Measurements from ENCODE around the gene FRMD7.
"Not testable (repeated sequence)": the region's sequence is repeated elsewhere in the genome, so short reads cannot be mapped to it uniquely, and the experiment has no call there.

Gene FRMD7, protein sequence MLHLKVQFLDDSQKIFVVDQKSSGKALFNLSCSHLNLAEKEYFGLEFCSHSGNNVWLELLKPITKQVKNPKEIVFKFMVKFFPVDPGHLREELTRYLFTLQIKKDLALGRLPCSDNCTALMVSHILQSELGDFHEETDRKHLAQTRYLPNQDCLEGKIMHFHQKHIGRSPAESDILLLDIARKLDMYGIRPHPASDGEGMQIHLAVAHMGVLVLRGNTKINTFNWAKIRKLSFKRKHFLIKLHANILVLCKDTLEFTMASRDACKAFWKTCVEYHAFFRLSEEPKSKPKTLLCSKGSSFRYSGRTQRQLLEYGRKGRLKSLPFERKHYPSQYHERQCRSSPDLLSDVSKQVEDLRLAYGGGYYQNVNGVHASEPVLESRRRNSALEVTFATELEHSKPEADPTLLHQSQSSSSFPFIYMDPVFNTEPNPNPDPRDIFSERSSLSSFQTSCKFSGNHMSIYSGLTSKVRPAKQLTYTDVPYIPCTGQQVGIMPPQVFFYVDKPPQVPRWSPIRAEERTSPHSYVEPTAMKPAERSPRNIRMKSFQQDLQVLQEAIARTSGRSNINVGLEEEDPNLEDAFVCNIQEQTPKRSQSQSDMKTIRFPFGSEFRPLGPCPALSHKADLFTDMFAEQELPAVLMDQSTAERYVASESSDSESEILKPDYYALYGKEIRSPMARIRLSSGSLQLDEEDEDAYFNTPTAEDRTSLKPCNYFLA
- total RNA-seq: 0 reads per million in 2 donors

DNA sequence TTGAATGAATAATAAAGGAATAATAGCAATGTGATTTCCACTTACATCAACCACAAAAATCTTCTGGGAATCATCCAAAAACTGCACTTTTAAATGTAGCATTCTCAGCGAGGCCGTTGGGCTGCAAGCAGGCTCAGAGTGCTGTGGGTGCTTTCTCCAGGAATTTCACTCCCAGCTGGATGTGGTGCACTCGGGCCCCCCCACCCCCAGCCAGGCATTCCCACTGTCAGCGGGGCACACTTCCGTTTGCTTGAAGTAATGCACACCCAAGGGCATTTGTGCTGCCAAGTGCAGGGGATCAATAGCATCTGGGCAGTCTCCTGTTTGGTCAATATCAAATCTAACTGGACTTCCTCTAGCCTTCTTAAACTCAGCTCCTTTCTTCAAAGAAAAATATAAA lies at the start of gene FRMD7:
TSS of gene FRMD7 (minus strand) at position 278 of the 400 bp plus-strand sequence. CDS start at position 102, 176 bp downstream.
- DNase-seq: no peak

- DNase-seq: no peak
Observed at GRCh38 chrX:132173647-132174046, 45.8 kb upstream of the FRMD7 start.

GRCh38 chrX:132171881-132172280 lies 44.1 kb upstream of the FRMD7 start:
- DNase-seq: no peak

DNA sequence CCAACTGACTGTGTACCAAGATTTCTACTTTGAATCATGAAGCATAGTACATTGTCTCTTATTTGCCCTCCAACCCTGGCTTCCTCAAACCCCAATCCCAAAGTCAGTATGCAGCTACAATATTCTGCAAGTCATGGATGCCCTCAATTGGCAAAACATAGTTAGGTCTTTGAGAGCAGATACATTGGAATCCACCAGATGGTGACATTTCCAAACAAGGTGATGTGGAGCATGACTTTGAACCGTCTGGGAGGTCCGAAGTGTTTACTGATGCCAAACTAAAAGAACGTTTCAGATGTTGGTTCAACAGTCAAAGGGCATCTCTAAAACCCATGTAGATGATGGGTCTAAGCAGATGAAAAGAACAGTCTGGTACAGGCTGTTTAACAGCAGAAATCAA lies 43.7 kb upstream of the FRMD7 start:
- DNase-seq: peak in 1 of 5 experiments; percentile 5

GRCh38 chrX:132169554-132169953 lies 41.7 kb upstream of the FRMD7 start:
- DNase-seq: no peak

DNA sequence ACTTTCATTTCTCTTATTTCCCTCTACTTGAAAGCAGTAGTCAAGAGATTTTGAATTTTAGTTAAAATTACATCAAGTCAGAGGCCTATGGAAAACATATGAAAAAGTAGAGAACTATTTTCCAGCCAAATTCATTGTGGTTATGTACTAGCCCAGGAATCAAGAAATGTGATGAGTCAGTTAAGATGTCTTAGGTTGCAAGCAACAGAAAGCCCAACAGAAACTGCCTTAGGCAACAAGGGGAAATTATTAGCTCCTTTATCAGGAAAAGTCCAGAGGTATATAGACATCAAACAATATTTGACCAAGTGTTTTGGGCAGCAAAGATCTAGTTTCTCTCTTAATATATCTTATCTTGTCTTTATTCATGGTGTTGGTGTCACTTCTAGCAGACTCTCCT lies 37.8 kb upstream of the FRMD7 start:
- DNase-seq: no peak

- no peak for DNase-seq
Observed at GRCh38 chrX:132165005-132165404, 37.2 kb upstream of the FRMD7 start.

GRCh38 chrX:132163094-132163493 lies 35.3 kb upstream of the FRMD7 start:
- DNase-seq: not testable (repeated sequence)

DNA sequence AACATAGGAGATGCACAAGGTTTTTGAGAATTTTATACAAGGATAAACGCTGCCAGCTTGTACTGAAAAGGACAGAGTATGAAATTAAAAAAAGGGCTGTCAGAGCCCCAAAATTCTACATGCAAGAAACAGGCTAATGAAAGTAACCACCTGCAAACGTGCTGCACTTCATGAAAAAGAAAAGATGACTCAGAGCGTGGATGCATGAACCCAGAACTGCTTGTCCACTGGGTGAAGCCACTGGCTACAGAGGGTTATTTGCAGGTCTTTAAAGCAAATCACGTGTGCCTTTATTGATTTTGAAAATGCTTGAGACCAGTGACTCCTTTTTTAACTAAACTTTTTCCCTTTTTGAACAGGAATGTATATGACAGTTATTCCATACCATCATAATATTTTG lies 25.3 kb upstream of the FRMD7 start:
- no peak for DNase-seq

DNA sequence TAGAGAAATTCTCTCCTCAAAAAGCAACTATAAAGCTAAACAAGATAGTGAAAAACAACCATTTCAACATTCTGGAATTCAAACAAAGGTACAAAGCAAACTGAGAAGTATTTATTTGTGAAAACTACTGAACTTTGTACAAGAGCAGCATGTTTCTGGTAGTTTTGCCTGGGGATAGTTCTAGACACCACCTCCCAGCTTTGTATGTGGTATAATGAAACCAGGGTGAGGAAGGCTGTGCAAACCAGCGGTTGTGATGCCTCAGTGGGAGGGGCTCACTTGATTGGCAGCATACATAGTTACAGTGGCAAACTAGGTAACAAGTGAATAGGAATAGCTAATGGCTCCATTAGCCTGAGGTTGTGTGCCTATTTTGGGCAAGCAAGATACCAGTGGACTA lies 18.6 kb upstream of the FRMD7 start:
- peak in 1 of 5 experiments; percentile 1 for DNase-seq

DNA sequence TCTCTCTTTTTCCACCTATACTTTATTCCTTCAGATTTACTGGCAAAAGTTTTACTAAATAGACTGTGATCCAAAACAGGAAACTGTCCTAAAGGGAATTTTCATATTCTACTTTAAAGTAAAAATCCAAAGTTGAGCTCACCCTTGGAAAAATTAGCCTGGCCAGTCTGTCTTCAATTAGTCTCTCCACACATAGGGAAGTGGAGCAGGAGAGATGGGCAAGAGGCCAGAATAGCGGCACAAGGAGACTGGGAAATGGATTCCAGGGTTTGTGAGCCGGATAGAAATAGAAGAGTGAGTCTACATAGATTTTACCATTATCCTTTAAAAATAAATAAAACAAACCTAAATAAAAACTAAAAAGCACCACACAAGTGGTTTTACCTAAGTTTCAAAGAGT lies 16.2 kb upstream of the FRMD7 start:
- DNase-seq: no peak

DNA sequence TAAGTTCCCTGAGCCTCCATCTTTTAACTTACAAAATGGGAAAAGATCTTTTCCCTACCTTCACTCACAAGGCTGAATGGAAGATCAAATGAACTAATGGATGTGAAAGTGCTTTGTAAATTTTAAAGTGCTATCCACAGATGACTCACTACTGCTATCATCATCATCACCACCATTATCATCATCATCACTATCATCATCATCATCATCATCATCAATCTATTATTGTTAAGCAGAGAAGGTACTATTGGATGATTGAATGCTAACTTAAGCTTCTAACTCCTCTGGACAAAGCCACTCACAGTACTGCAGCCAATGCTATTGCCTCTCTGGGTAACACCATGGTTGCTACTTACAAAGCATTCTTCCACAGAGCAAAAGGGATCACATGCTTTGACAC lies 1.9 kb downstream of the FRMD7 start:
- no peak for DNase-seq

GRCh38 chrX:132120913-132121312 lies 6.9 kb downstream of the FRMD7 start:
- no peak for DNase-seq

DNA sequence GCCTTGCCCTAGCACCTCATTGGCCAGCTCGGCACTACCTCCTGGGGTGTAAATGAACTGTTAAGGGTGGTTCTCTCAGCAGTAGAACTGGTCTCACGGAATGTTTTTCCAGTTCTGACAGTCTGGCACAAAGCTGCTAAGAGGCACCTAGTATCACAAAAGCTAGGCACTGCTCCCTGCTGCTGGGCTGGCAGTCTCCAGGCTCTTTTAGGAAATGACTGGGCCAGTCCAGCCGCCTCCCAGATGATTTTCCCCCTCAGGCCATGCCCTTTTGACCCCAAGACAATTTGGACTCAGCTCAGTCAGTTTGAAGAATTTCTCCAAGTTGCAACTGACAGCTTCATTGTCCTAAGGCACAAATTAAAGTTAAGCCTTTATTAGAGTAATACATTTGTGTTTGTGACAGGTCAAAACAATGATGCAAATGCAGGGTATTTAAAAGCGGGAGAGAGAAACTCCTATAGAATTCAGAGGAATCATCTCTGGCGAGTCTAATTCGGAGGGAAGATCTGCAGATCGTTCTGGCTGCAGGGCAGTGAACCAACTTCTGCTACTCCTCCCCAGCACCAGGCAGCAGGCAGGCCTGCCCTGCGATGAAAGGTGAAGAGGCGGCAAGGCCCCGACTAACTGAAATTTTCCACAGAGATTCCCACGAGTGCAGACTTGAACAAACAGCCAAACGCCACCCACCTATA lies 7.9 kb downstream of the FRMD7 start:
- DNase-seq: no peak

DNA sequence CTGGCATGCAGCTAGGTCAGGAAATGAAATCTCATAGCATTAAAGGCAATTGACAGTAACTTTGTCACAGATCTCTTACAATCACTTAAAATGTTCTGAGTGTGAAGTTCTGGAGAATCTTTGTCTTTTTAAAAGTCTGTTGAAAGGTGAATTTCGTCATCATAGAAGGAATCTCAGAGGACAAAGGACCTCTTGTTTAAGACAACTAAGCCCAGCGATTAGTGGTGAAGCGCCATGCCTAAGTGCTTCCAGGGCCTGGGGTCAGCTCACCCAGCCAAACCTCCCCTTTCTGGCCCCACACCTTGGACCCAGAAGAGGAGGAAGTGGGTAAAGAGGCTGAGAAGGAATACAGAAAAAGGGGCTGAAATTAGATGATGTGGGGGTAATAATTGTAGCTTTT lies 8.5 kb downstream of the FRMD7 start:
- DNase-seq: no peak

DNA sequence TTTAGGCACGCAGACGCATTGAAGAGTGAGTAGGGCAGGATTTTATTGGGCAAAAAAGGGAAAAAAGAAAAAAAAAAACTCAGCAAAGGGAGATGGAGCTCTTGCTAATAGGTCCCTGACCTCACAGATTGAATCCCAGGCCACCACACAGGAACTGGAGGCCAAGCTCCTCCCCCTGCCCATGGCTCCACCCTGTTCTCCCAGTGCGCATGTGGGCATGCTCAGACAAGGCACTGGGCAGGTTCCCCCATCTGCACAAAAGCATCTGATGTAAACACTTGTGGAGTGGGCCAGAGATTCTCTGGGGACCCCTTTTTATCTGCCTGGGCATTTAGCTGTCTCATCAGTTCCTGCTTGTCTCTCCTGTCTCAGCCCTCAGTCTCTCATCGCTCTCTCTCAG lies 9.5 kb downstream of the FRMD7 start:
- no peak for DNase-seq

DNA sequence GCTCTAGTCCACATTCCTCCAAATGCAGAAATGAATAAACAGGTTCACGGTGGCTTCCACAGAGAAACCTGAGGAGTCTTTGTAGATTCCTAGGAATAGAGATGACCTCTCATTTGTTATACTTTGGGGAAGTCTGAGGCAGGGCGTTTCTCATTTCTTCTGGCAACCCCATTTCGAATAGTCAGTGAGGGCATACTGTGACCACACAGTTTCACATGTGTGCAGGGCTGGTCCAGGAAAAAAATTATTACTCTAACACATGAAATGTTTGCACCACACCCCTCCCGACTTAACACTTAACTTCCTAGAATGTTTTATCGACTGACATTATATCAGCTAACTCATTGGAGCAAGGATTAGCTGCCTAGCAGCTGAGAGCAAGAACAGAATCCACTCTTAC lies 12.0 kb downstream of the FRMD7 start:
- no peak for DNase-seq

DNA sequence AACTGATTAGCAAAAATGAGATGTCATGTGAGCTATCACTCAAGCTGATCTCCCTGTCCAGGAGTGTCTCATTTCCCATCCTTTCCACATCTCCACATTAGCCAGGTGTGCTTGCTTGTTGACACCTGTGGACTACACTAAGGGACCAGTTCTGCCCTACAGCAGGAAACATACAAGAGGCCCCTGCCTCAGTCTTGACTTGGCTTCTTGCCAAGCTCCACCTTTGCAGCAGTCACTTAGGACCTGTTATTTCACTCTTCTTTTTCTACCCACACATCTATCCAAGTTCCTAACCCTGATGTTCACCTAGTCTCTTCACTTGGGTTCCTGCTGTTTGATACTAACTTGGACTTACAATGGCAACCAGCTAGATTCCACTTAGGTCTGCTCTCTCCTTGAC lies 13.2 kb downstream of the FRMD7 start:
- DNase-seq: no peak

DNA sequence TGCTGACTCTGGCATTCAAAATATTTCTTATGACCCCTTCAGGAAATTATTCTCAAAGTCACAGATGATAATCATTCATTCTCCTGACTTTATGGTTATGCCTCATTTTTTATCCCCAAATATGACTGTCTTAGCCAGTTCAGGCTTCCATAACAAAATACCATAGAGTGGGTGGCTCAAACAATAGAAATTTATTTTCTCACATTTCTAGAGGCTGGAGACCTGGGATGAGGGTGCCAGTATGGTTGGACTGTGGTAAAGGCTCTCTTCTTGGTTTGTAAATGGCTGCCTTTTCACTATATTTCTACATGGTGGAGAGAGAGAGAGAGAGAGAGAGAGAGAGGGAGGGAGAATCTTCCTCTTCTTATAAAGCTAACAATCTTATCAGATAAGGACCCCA lies 20.5 kb downstream of the FRMD7 start:
- DNase-seq: no peak

DNA sequence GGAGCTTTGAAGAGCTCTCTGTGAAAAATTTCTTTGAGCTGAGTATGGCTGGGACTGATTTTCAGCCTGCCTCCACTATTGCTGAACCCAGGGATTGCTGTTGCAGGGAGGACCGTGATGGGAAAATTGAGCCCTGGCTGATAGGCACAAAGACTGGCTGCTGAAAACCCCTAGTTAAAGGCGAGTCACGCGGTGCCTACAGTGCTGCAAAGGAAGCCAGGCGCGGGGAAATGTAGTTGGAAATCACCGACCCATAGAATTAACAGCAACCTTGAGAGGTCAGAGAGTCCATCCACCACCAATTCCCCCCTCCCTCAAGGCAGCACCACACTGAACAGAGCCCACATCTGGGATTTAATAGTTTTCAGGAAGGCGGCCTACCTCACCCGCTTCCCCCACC lies 26.0 kb downstream of the FRMD7 start:
- no peak for DNase-seq

GRCh38 chrX:132101206-132101605 lies 26.6 kb downstream of the FRMD7 start:
- no peak for DNase-seq

DNA sequence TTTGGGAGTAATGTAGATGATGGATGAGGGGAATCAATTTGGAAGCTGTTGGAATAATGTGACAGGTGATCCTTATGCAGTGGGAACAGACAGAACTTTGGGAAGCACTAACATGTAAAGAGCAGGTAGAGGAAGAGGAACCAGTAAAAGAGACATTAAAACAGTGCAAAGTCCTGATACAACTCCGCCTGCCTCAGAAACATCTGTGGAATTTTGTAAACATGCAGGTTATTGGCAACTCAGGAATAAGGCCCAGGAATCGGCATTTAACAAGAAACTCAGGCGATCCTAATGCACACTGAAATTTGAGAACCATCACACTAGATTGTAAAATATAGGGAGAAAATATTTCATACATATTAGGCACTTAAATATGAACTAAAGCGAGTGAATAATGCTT lies 29.1 kb downstream of the FRMD7 start:
- not testable (repeated sequence) for DNase-seq

GRCh38 chrX:132094164-132094563 lies 33.7 kb downstream of the FRMD7 start:
- DNase-seq: no peak

All from T-helper 2 cell (primary cell).